A549 (cell line): ENCODE data around the gene PLA1A.

Experiments used
- CTCF ChIP-seq: fragments of >200 bp; sonication (Bioruptor Twin); formaldehyde crosslinking; IDR thresholded peaks from 3 replicates; pipeline ENCODE4 v1.5.1; 2016
- POLR2AphosphoS2 ChIP-seq: conservative IDR thresholded peaks from 2 replicates; pipeline ENCODE4 v1.6.1; 2012; ENCODE audit warnings: low read length, improper control_type of control experiment, inconsistent platforms
- RCOR1 ChIP-seq: fragments of 150-350 bp; IDR thresholded peaks from 2 replicates; pipeline ENCODE4 v1.6.1; 2014; ENCODE audit warnings: antibody characterized with exemption, low read length, low read depth
- ZNF302 ChIP-seq: fragments of 250-450 bp; sonication (Bioruptor Pico); IDR thresholded peaks from 2 replicates; pipeline ENCODE4 v1.9.0; 2021; ENCODE audit warnings: inconsistent platforms, mild to moderate bottlenecking, moderate library complexity

GRCh38 chr3:119663885-119664284 is 66.2 kb downstream of the PLA1A start:
- TF ChIP-seq ZNF302 (CRISPR knock-in tag), result no peak
- TF ChIP-seq POLR2AphosphoS2, result no peak
- TF ChIP-seq RCOR1, result no peak
- TF ChIP-seq CTCF, result no peak
